Kidney (tissue), 14 donors: ENCODE measurements around the gene FYB2. TPM values are rescaled to one million over a fixed set of nuclear protein-coding genes. Genes with fewer than 3 reads are reported as not detected.
A peak's percentile ranks its signal among the peaks of the same experiment; 100 is the strongest.

Experiments used
- DNase-seq, 5 donors: peaks; one replicate each; pipeline ENCODE4 v3.0.0-alpha.2; 2013 to 2020
- FAIRE-seq: peaks from 2 replicates; lab custom pipeline; 2012; peaks lifted over from hg19 to GRCh38; lab: Jason Lieb, UNC
- H3K27ac ChIP-seq, 2 donors: one replicate each; pipeline ENCODE4 v1.7.0; 2013; ENCODE audit warnings: low read depth in 2 of 2, low read length in 2 of 2, inconsistent platforms in 1 of 2
- H3K27me3 ChIP-seq: one replicate; pipeline ENCODE4 v1.7.1; 2013; ENCODE audit warnings: low read length, inconsistent platforms; ENCODE audit not compliant: control insufficient read depth, insufficient read depth
- H3K36me3 ChIP-seq, 3 donors: one replicate each; pipeline versions ENCODE4 v1.7.0 to v1.7.1; 2013; ENCODE audit warnings: low read length in 3 of 3, control low read depth in 1 of 3, inconsistent platforms in 1 of 3; ENCODE audit not compliant: insufficient read depth in 3 of 3, control insufficient read depth in 2 of 3
- H3K4me1 ChIP-seq, 3 donors: one replicate each; pipeline versions ENCODE4 v1.7.0 to v1.7.1; 2013; ENCODE audit warnings: low read length in 3 of 3, inconsistent platforms in 1 of 3, low read depth in 1 of 3; ENCODE audit not compliant: control insufficient read depth in 2 of 3, insufficient read depth in 2 of 3
- H3K4me3 ChIP-seq, 3 donors: one replicate each; pipeline versions ENCODE4 v1.7.0 to v1.8.1; 2013; ENCODE audit warnings: low read length in 3 of 3, control low read depth in 1 of 3, inconsistent platforms in 1 of 3
- H3K9ac ChIP-seq, 3 donors: one replicate each; pipeline versions ENCODE4 v1.7.0 to v1.7.1; 2013; ENCODE audit warnings: low read length in 3 of 3, control low read depth in 1 of 3, inconsistent platforms in 1 of 3
- H3K9me3 ChIP-seq, 3 donors: one replicate each; pipeline versions ENCODE4 v1.7.0 to v1.7.1; 2013; ENCODE audit warnings: low read length in 3 of 3, control low read depth in 1 of 3, inconsistent platforms in 1 of 3; ENCODE audit not compliant: control insufficient read depth in 2 of 3, insufficient read depth in 1 of 3
- intact Hi-C: fragments of 100-400 bp; cut with DNase I; formaldehyde crosslinking; loops from one replicate; pipeline ENCODE4 v1.11.1; 2022
- polyA plus RNA-seq: library from polyadenylated mRNA; stranded (reverse); fragments of 350-450 nt; fragmentation: Illumina TruSeq; extraction: RNeasy Lipid Tissue Mini Kit (QIAGEN cat#74804); gene quantifications from one replicate; pipeline ENCODE4 v1.2.3, GENCODE V29; 2014; ENCODE audit warnings: low read depth, low replicate concordance; ENCODE audit not compliant: insufficient read depth
- total RNA-seq: library from RNA; stranded (reverse); fragmentation: NEBNext Ultra II Directional; extraction: Animal tissue kit (Norgen Biotek cat#: 25700); gene quantifications from one replicate; pipeline ENCODE4 v1.2.1, GENCODE V29; 2021
- TF ChIP-seq, protein P1 (sequence below): IDR thresholded peaks from 3 replicates; pipeline ENCODE4 v1.5.1; 2012; ENCODE audit warnings: mild to moderate bottlenecking, moderate library complexity, borderline replicate concordance; ENCODE audit not compliant: insufficient read depth; ENCODE audit errors: extremely low read depth
- donor health status: control.
- donor health status: control.
- donor health status: control.
- donor health status: control.
- donor health status: control.
- donor health status: DM: yes; HTN: yes; CAD: no.
- donor health status: Normal renal cell carcinoma (clear cell type).

FYB2 gene
- total and polyA plus RNA-seq, 2 donors from 2014 or later: 5.5 to 7.9 TPM

DNA sequence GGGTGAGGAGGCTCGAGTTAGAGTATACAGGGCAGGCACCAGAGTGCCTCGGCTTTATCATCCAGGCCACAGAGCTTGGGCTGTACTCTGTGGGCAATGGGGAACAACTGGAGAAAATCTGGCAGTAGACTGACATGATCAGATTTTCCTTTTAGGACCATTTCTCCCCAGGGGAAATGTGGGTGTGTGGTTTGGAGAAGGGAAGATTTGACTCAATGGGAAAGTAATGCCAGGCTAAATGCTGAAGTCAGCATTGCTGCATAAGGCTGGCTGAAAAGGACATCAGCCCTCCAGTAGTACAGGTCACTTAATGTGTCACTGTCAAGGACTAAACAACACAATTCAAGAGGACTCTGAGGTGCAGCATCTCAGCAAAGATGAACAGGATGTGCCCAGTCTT lies 5.0 kb downstream of the FYB2 start:
- intact Hi-C loops: no loop called here
- no peak for FAIRE-seq
- no peak for DNase-seq
- no peaks in the 10 kb centered on the region for H3K9me3 ChIP-seq
- TF ChIP-seq, protein P1, sequence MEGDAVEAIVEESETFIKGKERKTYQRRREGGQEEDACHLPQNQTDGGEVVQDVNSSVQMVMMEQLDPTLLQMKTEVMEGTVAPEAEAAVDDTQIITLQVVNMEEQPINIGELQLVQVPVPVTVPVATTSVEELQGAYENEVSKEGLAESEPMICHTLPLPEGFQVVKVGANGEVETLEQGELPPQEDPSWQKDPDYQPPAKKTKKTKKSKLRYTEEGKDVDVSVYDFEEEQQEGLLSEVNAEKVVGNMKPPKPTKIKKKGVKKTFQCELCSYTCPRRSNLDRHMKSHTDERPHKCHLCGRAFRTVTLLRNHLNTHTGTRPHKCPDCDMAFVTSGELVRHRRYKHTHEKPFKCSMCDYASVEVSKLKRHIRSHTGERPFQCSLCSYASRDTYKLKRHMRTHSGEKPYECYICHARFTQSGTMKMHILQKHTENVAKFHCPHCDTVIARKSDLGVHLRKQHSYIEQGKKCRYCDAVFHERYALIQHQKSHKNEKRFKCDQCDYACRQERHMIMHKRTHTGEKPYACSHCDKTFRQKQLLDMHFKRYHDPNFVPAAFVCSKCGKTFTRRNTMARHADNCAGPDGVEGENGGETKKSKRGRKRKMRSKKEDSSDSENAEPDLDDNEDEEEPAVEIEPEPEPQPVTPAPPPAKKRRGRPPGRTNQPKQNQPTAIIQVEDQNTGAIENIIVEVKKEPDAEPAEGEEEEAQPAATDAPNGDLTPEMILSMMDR: no peak
- no peak overlapping the region for H3K27ac ChIP-seq
- H3K4me3 ChIP-seq: no peak overlapping the region
- peaks cover 0 to 8% (median 0%) of the 10 kb centered on the region in 3 donors for H3K4me1 ChIP-seq
- no peaks in the 10 kb centered on the region for H3K27me3 ChIP-seq
- no peak overlapping the region for H3K9ac ChIP-seq
- no peaks in the 10 kb centered on the region for H3K36me3 ChIP-seq

DNA sequence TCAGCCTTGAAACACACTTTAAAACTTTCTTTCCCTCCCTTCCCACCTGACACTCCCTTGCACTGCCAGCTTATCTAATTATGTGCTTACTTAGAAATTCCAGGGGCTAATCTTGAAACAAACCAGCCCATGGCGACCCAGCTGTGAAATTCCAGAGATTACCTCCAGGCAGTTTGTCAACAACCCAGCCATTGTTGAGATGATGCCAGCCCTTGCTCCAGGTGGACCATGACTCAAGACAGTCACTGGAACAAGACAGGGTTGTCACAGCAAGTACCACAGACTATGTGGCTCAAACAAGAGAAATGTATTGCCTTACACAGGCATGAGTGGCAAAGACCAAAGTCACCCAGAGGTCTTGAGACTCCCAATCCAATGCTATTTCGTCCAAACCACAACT lies 7.9 kb downstream of the FYB2 start:
- Histone ChIP-seq H3K4me1 (peaks cover 0 to 6% (median 2%) of the 10 kb centered on the region in 3 donors), H3K27ac (no peak overlapping the region), H3K36me3 (no peaks in the 10 kb centered on the region), H3K4me3 (no peak overlapping the region), H3K9me3 (no peaks in the 10 kb centered on the region), H3K27me3 (no peaks in the 10 kb centered on the region), H3K9ac (no peak overlapping the region)
- FAIRE-seq (no peak), DNase-seq (peak in 2 of 5 donors; percentile 30 to 48)
- TF ChIP-seq, protein P1: no peak
- intact Hi-C loops: no loop called here

DNA sequence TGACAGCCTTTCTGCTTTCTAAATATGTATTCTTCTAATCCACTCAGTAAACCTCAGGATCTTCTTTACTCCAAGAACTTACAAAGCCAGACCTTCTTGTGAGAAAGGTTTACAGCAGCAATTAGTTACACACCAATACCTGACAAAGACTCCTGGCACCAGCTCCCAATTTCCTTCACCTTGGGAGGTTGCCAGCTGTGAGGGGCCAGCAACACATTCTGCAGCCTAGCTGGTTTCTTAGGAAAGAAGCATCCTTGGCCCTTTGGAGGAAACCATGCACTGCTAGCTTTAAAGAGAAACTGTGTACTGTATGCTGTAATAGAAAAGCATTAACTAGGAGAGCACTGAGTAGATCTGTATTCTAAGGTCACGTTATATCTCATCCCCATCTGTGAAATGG lies 10.8 kb downstream of the FYB2 start:
- Histone ChIP-seq H3K9ac (no peak overlapping the region), H3K36me3 (no peaks in the 10 kb centered on the region), H3K27me3 (no peaks in the 10 kb centered on the region), H3K9me3 (no peaks in the 10 kb centered on the region), H3K4me1 (peaks cover 0 to 6% (median 0%) of the 10 kb centered on the region in 3 donors), H3K4me3 (no peak overlapping the region), H3K27ac (no peak overlapping the region)
- intact Hi-C loops: no loop called here
- TF ChIP-seq, protein P1: no peak
- FAIRE-seq: no peak
- DNase-seq: peak in 1 of 5 donors; percentile 35

GRCh38 chr1:56806804-56807203 lies 12.4 kb downstream of the FYB2 start:
- Histone ChIP-seq H3K27ac (no peak overlapping the region), H3K27me3 (no peaks in the 10 kb centered on the region), H3K9ac (no peak overlapping the region), H3K4me1 (peaks cover 0 to 6% (median 0%) of the 10 kb centered on the region in 3 donors), H3K36me3 (no peaks in the 10 kb centered on the region), H3K4me3 (no peak overlapping the region), H3K9me3 (no peaks in the 10 kb centered on the region)
- DNase-seq (peak in 1 of 5 donors; percentile 18), FAIRE-seq (no peak)
- intact Hi-C loops: no loop called here
- TF ChIP-seq, protein P1: no peak
